GM10847 (cell line): ENCODE data around the gene SAPCD2.

ENCODE experiments used
- POLR2A ChIP-seq: IDR thresholded peaks from 2 replicates; pipeline ENCODE4 v1.6.1; 2011; ENCODE audit not compliant: insufficient read length; ENCODE audit errors: extremely low read depth

SAPCD2 gene

DNA sequence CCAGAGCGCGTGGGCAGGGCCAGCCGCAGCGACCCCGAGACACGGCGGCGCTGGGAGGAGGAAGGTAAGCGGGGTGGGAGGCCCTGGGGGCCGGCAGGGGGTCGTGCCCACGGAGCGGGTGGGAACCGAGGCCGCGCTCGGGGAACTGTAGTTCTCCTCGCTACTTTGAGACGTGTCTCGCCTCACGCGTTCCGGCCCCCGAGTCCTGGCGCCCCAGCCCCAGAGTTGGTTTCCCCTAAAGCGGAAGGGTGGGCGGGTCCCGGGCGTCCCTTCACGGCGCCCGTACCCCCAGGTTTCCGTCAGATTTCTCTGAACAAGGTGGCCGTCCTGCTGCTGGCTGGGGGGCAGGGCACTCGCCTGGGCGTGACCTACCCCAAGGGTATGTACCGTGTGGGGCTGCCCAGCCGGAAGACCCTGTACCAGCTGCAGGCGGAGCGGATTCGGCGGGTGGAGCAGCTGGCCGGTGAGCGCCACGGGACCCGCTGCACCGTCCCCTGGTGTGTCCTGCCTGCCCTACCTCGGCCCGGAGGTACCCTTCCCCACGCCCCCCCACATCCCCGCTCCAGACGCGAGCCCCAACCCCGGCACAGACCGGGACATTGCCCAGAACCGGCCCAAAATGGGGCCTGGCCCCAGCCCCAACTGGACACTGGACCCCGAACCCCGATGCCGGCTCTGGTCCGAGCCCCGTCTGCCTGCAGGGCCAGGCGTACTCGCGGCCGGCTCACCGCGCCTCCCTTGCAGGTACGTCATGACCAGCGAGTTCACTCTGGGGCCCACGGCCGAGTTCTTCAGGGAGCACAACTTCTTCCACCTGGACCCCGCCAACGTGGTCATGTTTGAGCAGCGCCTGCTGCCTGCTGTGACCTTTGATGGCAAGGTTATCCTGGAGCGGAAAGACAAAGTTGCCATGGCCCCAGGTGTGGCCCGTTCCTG is 7.7 kb upstream of the SAPCD2 start:
- no peak for TF ChIP-seq POLR2A

DNA sequence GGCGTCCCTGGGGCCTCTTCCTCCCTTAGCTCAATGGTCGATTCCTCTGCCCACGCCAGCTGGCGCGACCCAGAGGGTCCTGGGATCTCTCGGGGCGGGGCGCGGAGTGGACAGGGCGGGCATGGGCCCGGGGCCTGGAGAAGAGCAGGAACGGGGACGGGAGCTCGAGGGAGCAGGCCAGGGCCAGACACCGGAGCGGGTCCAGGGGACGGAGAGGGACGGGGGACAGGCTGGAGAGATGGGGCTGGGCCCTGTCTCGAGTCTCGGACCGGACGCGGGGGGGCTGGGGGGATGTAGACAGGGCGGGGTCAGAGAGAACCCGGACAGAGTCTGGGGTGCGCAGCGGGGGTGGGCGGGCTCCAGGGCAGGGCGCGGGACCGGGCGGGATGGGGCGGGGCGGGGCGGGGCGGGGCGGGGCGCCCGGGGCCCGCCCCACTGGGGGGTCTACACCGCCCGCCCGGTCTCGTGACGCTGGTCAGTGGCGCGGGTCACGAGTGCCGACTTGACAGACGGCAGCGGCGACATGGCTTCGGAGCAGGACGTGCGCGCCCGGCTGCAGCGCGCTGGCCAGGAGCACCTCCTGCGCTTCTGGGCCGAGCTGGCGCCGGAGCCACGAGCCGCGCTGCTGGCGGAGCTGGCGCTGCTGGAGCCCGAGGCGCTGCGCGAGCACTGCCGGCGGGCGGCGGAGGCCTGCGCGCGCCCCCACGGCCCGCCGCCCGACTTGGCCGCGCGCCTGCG is 6.8 kb upstream of the SAPCD2 start, which contains the start of gene UAP1L1:
TSS of gene UAP1L1 (plus strand) at position 508 of the 738 bp plus-strand sequence. CDS start at position 524, 16 bp downstream.
- TF ChIP-seq POLR2A: no peak

DNA sequence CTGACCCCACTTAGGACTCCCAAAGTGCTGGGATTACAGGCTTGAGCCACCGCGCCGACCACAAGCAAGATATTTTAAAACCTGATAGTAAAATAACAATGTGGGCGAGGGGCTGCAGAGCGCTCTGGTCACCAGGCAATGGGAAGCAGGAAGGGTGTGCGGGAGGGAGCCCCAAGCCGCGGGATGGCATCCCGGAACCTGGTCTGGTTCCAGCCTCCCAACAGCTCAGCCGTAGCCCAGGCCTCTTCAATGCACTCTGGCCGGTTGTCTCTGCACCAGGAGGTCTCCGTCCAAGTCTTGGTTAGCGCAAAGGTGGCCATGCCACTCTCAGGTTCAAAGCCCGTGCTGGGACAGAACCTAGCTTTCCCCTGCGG is 6.3 kb upstream of the SAPCD2 start:
- no peak for TF ChIP-seq POLR2A

DNA sequence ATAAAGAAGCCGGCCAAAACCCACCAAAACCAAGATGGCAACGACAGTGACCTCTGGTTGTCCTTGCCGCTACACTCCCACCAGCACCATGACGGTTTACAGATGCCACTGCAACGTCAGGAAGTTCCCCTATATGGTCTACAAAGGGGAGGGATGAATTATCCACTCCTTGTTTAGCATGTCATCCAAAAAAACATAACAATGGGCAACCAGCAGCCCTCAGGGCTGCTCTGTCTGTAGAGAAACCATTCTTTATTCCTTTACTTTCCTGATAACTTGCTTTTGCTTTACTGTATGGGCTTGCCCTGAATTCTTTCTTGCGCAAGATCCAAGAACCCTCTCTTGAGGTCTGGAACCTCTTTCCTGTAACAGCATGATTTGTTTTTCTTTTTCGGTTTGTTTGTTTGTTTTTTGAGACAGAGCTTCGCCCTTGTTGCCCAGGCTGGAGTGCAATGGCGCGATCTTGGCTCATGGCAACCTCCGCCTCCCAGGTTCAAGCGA is 5.0 kb upstream of the SAPCD2 start:
- no peak for TF ChIP-seq POLR2A

DNA sequence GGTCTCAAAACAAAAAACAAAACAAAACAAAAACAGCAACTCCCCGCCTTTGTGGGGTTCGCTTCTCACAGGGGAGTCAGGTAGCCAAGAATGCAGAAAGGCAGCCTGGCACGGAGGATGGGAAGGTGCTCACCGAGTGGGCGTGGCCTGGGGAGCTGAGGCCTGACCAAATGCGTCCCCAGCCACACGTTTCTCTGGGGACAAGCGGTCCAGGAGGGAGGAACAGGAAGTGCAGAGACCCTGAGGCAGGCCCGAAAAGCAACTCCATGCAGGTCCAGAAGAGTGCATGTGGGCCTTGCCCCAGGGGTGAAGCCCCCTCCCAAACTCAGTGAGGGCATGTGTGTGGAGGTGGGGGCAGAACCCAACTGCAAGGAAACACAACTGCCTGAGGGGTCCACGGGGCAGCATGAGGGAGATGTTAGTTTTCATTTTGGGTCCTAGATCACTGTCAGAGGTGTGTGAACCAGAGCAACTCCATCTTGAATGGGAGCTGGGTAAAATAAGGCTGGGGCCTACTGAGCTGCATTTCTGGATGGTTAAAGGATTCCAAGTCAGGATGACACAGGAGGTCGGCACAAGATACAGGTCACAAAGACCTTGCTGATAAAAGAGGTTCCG is 4.4 kb upstream of the SAPCD2 start:
- no peak for TF ChIP-seq POLR2A

DNA sequence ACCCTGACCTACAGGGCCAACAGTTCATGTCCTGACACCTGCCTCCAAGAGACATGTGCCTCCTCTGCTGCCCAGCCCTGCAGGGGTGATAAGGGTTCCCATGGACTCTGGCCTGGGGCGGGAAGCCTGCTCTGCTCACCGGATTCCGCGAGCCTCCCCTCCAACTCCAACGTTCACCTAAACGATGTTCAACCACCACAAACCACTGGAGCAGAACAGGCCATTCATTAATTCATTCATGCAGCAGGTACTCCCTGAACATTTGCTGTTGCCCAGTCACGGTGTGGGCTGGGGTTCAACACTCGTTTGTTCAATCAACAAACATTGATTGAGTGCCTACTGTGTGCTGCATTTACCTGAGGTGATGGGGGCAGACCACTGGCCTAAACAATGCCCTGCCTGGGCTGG is 3.6 kb upstream of the SAPCD2 start:
- no peak for TF ChIP-seq POLR2A

DNA sequence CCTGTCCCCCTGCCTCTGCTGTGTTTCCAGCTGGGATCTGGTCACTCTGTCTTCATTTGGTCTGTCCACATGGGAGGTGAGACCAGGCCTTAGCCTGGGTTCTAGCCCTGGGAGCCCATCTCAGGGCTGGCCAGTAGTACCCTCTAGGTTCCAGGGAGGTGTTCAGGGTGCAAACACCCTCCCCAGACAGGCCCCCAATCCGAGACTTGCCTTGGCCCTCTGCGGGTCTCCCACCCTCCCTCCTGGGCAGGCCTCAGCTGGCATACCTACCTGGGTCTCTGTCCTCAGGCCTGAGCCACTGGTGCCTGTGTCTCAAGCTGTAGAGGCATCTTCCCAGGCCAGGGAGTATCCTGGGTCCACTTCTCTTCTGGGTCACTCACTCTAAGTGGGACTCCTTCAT is 925 bp upstream of the SAPCD2 start:
- no peak for TF ChIP-seq POLR2A

DNA sequence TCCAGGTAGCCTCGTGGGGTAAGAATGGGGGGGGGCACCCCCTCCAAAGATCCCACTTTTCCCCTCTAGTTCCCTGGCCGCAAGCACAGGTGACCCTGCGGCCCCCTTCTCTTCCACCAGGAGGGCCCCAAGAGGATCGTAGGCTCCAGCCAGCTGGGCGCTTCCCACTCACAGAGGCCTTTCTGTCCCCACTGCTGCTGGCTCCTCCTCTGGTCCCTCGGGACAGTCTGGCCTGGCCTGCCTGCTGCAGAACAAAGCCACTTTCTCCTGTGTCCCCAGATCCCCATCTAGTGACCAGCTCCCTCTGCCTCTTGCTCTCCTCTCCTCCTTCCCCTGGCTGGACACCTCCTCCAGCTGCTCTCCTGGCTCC is 534 bp upstream of the SAPCD2 start:
- no peak for TF ChIP-seq POLR2A

DNA sequence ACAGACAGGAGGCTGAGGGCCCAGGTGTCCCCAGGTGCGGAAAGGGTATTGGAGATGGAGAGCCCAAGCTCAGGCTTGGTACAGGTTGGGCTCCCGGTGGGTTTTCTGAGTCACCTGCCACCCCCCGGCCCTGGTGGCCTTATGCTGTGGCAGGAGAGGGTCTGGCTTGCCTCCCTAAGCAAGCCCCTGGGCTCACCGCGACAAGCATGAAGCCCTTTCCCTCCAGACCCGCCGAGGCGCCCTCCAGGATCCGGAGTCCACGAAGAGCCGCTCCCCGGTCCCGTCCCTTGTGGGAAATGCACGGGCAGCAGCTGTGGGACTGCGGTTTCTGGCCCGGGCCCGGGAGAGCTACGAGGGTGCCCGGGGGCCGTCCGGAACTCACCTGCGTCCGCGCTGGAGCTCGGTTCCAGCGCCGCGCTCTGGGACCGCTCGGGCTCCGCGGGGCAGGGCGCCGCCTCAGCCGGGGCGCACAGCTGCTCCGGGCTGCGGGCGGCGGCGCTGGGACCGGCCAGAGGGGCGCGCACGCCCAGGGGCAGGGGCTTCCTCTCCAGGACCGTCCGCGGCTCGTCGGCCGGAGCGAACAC is 757 bp downstream of the SAPCD2 start:
- TF ChIP-seq POLR2A: no peak

DNA sequence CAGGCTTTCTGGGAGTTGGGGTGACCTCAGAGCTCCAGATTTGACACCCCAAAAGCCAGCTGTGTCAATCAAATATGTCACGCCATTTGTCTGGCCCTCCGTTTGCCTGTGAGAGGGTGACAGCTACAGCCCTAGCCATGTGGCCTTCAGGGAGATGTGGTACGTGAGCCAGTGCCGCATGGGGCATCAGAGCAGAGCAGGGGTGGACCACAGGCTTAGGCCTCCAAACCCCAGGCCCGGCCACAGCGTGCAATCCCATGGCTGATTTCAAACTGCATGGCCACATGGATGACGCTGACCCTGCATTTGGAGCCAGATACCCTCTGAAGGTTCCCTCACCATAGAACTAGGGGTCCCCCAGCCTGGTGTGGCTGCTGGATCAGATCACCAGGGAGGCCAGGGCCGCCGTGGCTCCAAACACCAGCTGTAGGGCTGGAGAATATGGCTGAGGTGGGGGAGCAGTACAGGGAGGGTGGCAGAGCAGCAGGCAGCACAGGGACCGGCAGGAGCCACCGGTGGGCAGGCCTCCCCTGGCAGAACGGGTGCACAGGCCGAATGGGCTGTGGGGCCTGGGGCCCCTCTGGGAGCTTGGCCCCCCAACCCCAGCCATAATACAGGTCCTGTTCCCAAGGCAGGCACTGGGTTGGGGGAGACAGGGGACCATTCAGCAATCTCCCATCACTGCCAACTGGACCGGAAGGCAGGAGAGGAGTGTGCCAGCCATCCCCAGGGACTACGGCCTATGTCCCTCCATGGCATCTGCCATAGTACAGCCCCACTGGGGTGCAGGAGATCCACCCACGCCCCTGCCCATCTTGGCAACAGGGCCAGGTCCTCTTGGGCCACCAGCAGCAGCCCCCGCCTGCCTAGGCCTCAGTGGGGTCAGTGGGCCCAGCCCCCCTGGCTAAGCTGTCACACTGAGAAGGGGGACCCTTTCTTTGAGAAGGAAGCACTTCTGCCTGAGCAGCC is 1.5 kb downstream of the SAPCD2 start:
- no peak for TF ChIP-seq POLR2A

DNA sequence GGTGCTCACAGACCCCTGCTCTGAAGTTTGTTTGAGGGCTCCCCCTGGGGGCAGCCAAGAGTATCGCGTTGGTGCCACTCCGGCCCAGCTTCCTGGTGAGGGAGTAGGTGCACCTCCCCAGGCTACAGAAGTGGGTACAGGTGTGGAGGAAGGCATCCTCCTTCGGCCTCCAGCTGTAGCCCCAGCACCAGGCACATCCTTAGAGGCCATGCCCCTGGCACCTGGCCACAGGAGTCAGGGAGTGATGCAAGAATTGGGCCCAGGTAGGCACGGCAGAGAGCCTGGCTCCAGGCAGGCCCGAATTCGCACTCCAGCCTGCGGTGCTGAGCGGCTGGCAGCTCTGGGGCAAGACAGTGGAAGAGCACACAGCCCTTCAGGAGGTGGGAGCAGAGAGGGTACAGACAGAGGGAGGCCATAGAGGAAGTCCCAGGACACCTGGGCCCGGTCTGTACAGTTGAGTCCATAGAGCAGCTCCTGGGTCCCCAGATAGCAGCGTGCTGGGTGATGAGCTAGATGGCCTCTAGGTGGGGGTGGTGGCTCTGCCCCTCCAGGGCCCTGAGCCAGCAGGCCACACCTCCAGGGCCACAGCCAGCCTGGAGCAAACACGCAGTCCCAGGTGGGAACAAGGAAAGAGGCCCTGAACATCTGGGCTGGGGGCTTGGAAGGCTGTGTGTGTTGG is 2.4 kb downstream of the SAPCD2 start:
- TF ChIP-seq POLR2A: no peak

DNA sequence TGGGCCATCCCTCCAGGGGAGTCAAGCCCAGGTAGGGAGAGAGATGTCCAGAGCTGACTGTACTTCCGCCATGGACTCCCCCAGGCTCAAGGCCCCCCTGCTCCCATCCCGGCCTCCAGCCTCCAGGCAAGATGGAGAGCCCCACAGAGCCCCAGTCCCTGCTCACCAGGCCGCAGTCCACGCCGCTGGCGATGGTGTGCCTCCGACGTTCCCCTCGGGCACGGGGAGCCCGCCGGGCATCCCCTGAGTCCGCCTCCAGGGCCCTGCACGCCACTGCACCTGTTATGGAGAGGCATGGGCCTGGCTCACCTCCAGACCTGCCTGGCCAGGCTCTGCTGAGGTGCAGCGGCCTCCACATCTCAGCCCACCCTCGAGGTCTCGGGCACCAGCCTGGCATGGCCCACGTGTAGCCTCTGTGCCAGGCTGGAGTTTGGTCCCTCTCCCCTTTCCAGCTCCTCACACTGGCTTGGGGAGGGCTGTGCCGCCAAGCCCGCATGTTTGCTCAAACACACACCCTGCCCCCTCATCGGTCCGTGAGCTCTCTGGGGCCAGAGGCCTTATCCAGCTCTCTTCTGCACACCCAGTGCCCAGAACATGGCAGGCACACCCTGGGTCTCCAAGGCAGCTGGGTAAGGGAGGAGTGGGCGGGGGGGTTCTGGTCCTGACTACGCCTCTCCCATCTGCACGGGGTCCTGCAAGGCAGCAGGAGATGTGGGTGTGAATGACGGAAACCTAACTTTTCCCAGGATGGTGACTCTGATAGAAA is 4.1 kb downstream of the SAPCD2 start:
- TF ChIP-seq POLR2A: no peak
